WERI-Rb-1 (cell line): ENCODE data around the gene PEX10.

ENCODE experiments used
- DNase-seq: peaks from one replicate; pipeline ENCODE4 v3.0.0-alpha.2; 2020
- H3K27ac ChIP-seq: fragments of 250-450 bp; sonication (Bioruptor Pico); 2 replicates; pipeline ENCODE4 v1.5.1; 2020; ENCODE audit warnings: mild to moderate bottlenecking, moderate library complexity
- H3K27me3 ChIP-seq: fragments of 250-450 bp; sonication (Bioruptor Pico); 2 replicates; pipeline ENCODE4 v1.5.1; 2021; ENCODE audit warnings: mild to moderate bottlenecking, low read depth, moderate library complexity; ENCODE audit not compliant: insufficient read depth, severe bottlenecking
- H3K36me3 ChIP-seq: fragments of 250-450 bp; sonication (Bioruptor Pico); 2 replicates; pipeline ENCODE4 v1.5.1; 2020; ENCODE audit warnings: mild to moderate bottlenecking, moderate library complexity
- H3K4me3 ChIP-seq: 2 replicates; pipeline ENCODE4 v1.5.1; 2011; ENCODE audit warnings: low read depth, mild to moderate bottlenecking, control low read depth, low read length
- H3K9me3 ChIP-seq: fragments of 250-450 bp; sonication (Bioruptor Pico); 2 replicates; pipeline ENCODE4 v1.5.1; 2021; ENCODE audit warnings: mild to moderate bottlenecking, moderate library complexity; ENCODE audit not compliant: severe bottlenecking
- TF ChIP-seq, protein P1 (sequence below): IDR thresholded peaks from 2 replicates; pipeline ENCODE4 v1.5.1; 2011; ENCODE audit warnings: low read depth, mild to moderate bottlenecking, control low read depth, inconsistent platforms, low read length

The PEX10 gene

DNA sequence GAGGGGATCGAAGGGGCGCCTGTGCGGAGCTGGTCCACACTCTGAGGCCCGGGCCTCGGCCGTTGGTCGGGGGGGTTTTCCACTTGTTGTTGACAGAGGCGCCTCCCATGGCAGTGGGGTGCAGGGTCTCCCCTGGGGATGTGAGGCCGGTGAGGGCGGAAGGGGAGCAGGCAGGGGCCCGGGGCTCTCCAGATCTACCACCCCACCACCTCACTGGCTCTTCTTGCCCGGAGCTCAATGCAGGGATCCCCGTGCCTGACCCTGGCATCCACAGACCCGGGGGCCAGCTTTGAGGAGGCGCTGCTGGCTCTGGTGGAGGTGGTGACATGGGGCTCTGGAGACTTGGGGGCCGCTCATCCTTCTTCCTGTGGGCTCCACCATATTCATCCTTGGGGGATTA, 7.1 kb upstream of the PEX10 start:
- Histone ChIP-seq H3K36me3 (no peaks in the 10 kb centered on the region), H3K9me3 (peaks cover 6% of the 10 kb centered on the region), H3K27me3 (no peaks in the 10 kb centered on the region), H3K4me3 (no peak overlapping the region), H3K27ac (no peak overlapping the region)
- DNase-seq, result no peak
- TF ChIP-seq, protein P1, sequence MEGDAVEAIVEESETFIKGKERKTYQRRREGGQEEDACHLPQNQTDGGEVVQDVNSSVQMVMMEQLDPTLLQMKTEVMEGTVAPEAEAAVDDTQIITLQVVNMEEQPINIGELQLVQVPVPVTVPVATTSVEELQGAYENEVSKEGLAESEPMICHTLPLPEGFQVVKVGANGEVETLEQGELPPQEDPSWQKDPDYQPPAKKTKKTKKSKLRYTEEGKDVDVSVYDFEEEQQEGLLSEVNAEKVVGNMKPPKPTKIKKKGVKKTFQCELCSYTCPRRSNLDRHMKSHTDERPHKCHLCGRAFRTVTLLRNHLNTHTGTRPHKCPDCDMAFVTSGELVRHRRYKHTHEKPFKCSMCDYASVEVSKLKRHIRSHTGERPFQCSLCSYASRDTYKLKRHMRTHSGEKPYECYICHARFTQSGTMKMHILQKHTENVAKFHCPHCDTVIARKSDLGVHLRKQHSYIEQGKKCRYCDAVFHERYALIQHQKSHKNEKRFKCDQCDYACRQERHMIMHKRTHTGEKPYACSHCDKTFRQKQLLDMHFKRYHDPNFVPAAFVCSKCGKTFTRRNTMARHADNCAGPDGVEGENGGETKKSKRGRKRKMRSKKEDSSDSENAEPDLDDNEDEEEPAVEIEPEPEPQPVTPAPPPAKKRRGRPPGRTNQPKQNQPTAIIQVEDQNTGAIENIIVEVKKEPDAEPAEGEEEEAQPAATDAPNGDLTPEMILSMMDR, result no peak

DNA sequence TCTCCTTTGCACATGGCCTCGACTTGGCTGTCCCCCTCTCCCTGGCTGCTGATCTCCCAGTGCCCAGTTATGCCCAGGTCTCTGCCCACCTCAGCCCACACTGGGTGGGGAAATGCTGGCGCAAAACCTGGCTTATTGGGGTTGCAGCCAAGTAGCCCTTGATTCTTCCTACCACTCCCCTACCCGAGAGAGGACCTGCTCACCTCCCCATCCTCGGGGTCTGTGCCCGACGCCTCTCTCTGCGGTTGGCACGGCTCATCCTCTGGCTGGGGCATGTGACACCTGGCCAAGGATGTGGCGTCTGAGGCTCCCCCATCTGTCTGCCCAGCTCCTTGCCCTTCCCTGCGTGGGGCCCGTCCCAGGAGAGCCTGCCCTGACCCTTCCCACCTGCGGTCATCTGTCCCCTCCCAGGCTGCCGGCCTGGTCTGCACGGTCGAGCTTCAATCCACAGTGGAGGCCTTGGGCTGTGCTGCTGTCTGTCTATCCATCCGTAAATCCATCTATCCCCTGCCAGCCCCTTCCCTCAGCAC, 6.5 kb upstream of the PEX10 start:
- TF ChIP-seq, protein P1, result no peak
- Histone ChIP-seq H3K27ac (no peak overlapping the region), H3K27me3 (no peaks in the 10 kb centered on the region), H3K4me3 (no peak overlapping the region), H3K36me3 (no peaks in the 10 kb centered on the region), H3K9me3 (peaks cover 6% of the 10 kb centered on the region)
- no peak for DNase-seq

DNA sequence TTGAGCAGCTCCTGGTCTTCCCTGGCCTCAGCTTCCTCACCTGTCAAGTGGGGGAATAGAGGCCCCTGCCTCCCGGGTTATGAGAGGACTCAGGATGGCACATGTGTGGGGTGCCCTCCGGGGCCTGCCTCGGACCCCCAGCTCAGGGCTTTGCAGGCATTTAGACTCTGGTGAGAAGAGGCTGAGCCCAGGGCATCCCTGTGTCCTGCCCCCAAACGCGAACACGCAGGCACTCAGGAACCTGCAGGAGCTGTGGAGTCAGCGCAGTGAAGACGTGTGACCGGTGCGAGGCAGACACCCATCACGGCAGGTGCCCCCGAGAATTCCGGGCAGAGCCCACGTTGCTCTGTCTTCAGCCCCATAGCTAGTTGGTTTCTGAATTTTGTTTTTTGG, 5.5 kb upstream of the PEX10 start:
- no peaks in the 10 kb centered on the region for H3K27me3 ChIP-seq
- H3K27ac ChIP-seq, result no peak overlapping the region

DNA sequence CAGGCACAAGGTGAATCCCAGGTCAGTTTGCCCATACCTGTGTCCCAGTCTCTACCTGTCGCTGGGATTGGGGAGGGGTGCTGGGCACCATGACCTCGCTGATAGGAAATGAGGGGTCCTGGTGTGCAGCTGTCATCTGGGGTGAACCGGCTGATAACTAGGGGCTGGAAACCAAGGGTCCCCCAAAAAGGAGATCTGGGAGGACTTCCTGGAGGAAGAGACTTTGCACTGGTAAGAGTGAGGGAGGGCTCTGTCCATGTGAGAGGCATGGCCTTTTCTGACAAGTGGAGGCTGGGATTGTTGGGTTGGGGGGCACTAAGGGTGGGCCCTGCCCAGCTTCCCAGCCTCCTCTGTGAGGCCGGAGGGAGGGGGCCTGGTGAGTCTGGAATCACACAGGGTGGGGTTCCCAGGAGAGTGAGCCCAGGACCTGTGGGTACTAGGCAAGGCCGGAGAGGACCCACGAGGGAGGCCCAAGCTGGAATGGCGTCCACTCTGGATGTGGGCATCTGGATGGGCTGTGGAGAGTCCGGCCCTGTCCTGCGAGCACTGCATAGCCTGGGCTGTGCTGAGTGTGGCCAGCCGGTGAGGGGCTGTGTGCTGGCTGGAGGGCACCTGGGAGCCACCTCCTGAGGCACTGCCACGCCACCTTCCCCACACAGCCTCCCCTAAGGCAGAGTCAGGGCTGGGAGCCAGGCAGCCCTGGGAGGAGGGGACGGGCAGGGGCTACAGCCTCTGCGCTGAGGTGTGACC, 4.9 kb upstream of the PEX10 start:
- TF ChIP-seq, protein P1, result no peak
- H3K9me3 ChIP-seq, result no peaks in the 10 kb centered on the region
- H3K27me3 ChIP-seq, result no peaks in the 10 kb centered on the region
- no peak overlapping the region for H3K27ac ChIP-seq
- no peak overlapping the region for H3K4me3 ChIP-seq
- DNase-seq, result no peak
- no peaks in the 10 kb centered on the region for H3K36me3 ChIP-seq

More for the DNA sequence above, 5.5 kb upstream of the PEX10 start:
- no peak for DNase-seq
- H3K4me3 ChIP-seq, result no peak overlapping the region
- TF ChIP-seq, protein P1, result no peak
- no peaks in the 10 kb centered on the region for H3K36me3 ChIP-seq
- no peaks in the 10 kb centered on the region for H3K9me3 ChIP-seq

DNA sequence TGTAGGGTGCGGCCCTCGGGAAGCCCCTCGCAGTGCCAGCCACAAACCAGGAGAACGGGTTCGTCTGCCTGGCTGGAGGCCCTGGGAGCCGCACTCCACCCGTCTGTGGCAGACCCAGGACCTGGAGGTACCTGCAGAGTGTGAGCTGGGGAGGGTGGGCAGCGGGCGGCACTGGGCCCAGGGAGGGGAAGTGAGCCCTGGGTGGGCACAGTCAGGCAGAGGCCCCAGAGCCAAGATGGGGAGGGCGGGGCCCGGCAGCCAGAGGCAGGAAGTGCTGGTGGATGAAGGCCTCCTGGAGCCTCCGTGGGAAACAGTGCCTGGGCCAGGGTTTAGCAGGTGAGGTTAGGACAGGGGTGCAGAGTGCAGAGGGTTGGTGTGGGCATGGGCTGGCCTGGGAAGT, 4.0 kb upstream of the PEX10 start:
- Histone ChIP-seq H3K4me3 (no peak overlapping the region), H3K27me3 (no peaks in the 10 kb centered on the region), H3K27ac (no peak overlapping the region), H3K36me3 (no peaks in the 10 kb centered on the region), H3K9me3 (no peaks in the 10 kb centered on the region)
- TF ChIP-seq, protein P1, result no peak
- DNase-seq, result no peak
